ENCODE results near the gene PDGFB. TPM values are rescaled to one million over a fixed set of nuclear protein-coding genes. Genes with fewer than 3 reads are reported as not detected.

PDGFB gene
- total and polyA plus RNA-seq, 7 donors, result 5.2 to 16.4 (median 10.1) TPM

- ATAC-seq, result no peak
- no peak for DNase-seq
- intact Hi-C loops (cut with DNase I), result loop anchor here in 1 of 2 donors (5.0 kb wide), 1 partner anchor 37 kb away; the partner anchor contains the start of gene PDGFB
- Histone ChIP-seq H3K9me3 (no peaks in the 10 kb centered on the region), H3K27ac (peak overlapping the region; percentile 75), H3K4me3 (no peak overlapping the region), H3K4me1 (peaks cover 39% of the 10 kb centered on the region), H3K27me3 (ENCODE audit: insufficient read depth in 3 of 3, low read length in 2 of 3) (no peaks in the 10 kb centered on the region), H3K36me3 (ENCODE audit: insufficient read depth in 1 of 2, low read depth in 1 of 2) (no peaks in the 10 kb centered on the region)
- TF ChIP-seq CTCF (IDR thresholded peaks at IDR 0.05), result no peak
- 65 to 71% (median 66%) methylated on average over 23 of the region's 23 CpGs for WGBS, 3 donors
Observed at GRCh38 chr22:39279170-39279850, 34.5 kb upstream of the PDGFB start.

- intact Hi-C loops (cut with DNase I), result loop anchor here in 1 of 2 donors (5.0 kb wide), 1 partner anchor 36 kb away; the partner anchor contains the start of gene PDGFB
- 33 to 56% (median 35%) methylated on average over 13 of the region's 13 CpGs for WGBS, 3 donors
- DNase-seq (peak; percentile 56 to 72), ATAC-seq (peak; percentile 28 to 56 (median 34))
- Histone ChIP-seq H3K9me3 (no peaks in the 10 kb centered on the region), H3K27ac (peak overlapping the region; percentile 75), H3K36me3 (ENCODE audit: insufficient read depth in 1 of 2, low read depth in 1 of 2) (no peaks in the 10 kb centered on the region), H3K27me3 (ENCODE audit: insufficient read depth in 3 of 3, low read length in 2 of 3) (no peaks in the 10 kb centered on the region), H3K4me3 (no peak overlapping the region), H3K4me1 (peaks cover 27% of the 10 kb centered on the region)
- TF ChIP-seq CTCF (IDR thresholded peaks at IDR 0.05), result no peak
Observed at GRCh38 chr22:39278040-39278439, 33.3 kb upstream of the PDGFB start.

GRCh38 chr22:39277142-39277607 is 32.4 kb upstream of the PDGFB start:
- no peak for DNase-seq
- peak overlapping the region; percentile 75 for H3K27ac ChIP-seq
- WGBS, 3 donors, result 55 to 74% (median 56%) methylated on average over 6 of the region's 6 CpGs

GRCh38 chr22:39276440-39277141 is 31.8 kb upstream of the PDGFB start:
- Histone ChIP-seq H3K4me3 (no peak overlapping the region), H3K36me3 (ENCODE audit: insufficient read depth in 1 of 2, low read depth in 1 of 2) (no peaks in the 10 kb centered on the region), H3K9me3 (no peaks in the 10 kb centered on the region), H3K27ac (peak overlapping the region; percentile 75), H3K4me1 (peaks cover 18% of the 10 kb centered on the region), H3K27me3 (ENCODE audit: insufficient read depth in 3 of 3, low read length in 2 of 3) (no peaks in the 10 kb centered on the region)
- ATAC-seq, result no peak
- DNase-seq, result no peak
- TF ChIP-seq CTCF (IDR thresholded peaks at IDR 0.05), result no peak
- 86 to 90% (median 89%) methylated on average over 12 of the region's 12 CpGs for WGBS, 3 donors
- intact Hi-C loops (cut with DNase I), result loop anchor here in 1 of 2 donors (5.0 kb wide), 1 partner anchor 34 kb away; the partner anchor contains the start of gene PDGFB

More at GRCh38 chr22:39277142-39277607, 32.4 kb upstream of the PDGFB start:
- Histone ChIP-seq H3K4me1 (peaks cover 18% of the 10 kb centered on the region), H3K9me3 (no peaks in the 10 kb centered on the region), H3K27me3 (ENCODE audit: insufficient read depth in 3 of 3, low read length in 2 of 3) (no peaks in the 10 kb centered on the region), H3K36me3 (ENCODE audit: insufficient read depth in 1 of 2, low read depth in 1 of 2) (no peaks in the 10 kb centered on the region), H3K4me3 (no peak overlapping the region)
- ATAC-seq, result peak; percentile 64 to 86 (median 82)
- TF ChIP-seq CTCF (IDR thresholded peaks at IDR 0.05), result no peak
- intact Hi-C loops (cut with DNase I), result loop anchor here in 1 of 2 donors (5.0 kb wide), 1 partner anchor 35 kb away; the partner anchor contains the start of gene PDGFB

Measured in psoas muscle (tissue), 8 donors.